SK-N-SH (cell line): Measurements from ENCODE around the gene SUN2.

ENCODE experiments used
- CTCF ChIP-seq: fragments of 200-600 bp; sonication (generic); IDR thresholded peaks from 2 replicates; pipeline ENCODE4 v1.6.1; 2017; ENCODE audit warnings: antibody characterized with exemption, mild to moderate bottlenecking, moderate library complexity
- GATA2 ChIP-seq: sonication (generic); formaldehyde crosslinking; IDR thresholded peaks from 2 replicates; pipeline ENCODE4 v1.5.0; 2020; ENCODE audit warnings: mild to moderate bottlenecking, missing genetic modification reagents
- JUND ChIP-seq: IDR thresholded peaks from 2 replicates; pipeline ENCODE4 v1.4.0; 2012
- NFIC ChIP-seq: IDR thresholded peaks from 2 replicates; pipeline ENCODE4 v1.4.0; 2012; ENCODE audit warnings: borderline replicate concordance
- RCOR1 ChIP-seq: fragments of 150-350 bp; IDR thresholded peaks from 2 replicates; pipeline ENCODE4 v1.6.1; 2017; ENCODE audit warnings: antibody characterized with exemption, low read length
- RXRA ChIP-seq: IDR thresholded peaks from 2 replicates; pipeline ENCODE4 v1.4.0; 2012; ENCODE audit warnings: low read depth, mild to moderate bottlenecking, borderline replicate concordance
- SMC3 ChIP-seq: IDR thresholded peaks from 2 replicates; pipeline ENCODE4 v1.6.1; 2012; ENCODE audit warnings: low read depth, low read length, improper control_type of control experiment
- TCF12 ChIP-seq: IDR thresholded peaks from 2 replicates; pipeline ENCODE4 v1.4.0; 2012

- TF ChIP-seq CTCF (no peak), SMC3 (no peak), RCOR1 (no peak), JUND (no peak), RXRA (no peak), GATA2 (CRISPR knock-in tag) (no peak), TCF12 (no peak), NFIC (no peak)
These were observed 70.9 kb downstream of the SUN2 start for GRCh38 chr22:38684895-38685294.
